HPDE6-E6E7 (cell line): ENCODE measurements around the gene DR1.
"Not testable (repeated sequence)": the region's sequence is repeated elsewhere in the genome, so short reads cannot be mapped to it uniquely, and the experiment has no call there.

Experiments used
- DNase-seq: peaks from one replicate; pipeline ENCODE4 v3.0.0; 2011; ENCODE audit warnings: missing footprints; ENCODE audit errors: extremely low spot score

Gene DR1

GRCh38 chr1:93340090-93340489 lies 5.6 kb upstream of the DR1 start:
- no peak for DNase-seq

- DNase-seq: no peak
Measured at GRCh38 chr1:93344484-93344883, 1.2 kb upstream of the DR1 start.

- no peak for DNase-seq
Measured at GRCh38 chr1:93344886-93345632, 648 bp upstream of the DR1 start.

GRCh38 chr1:93346421-93346993 lies 800 bp downstream of the DR1 start:
- no peak for DNase-seq

GRCh38 chr1:93347334-93347899 lies 1.7 kb downstream of the DR1 start:
- DNase-seq: no peak

GRCh38 chr1:93348104-93348728 lies 2.5 kb downstream of the DR1 start:
- DNase-seq: no peak

GRCh38 chr1:93349231-93350135 lies 3.8 kb downstream of the DR1 start:
- no peak for DNase-seq

GRCh38 chr1:93350322-93350721 lies 4.6 kb downstream of the DR1 start:
- no peak for DNase-seq

GRCh38 chr1:93350875-93351274 lies 5.2 kb downstream of the DR1 start:
- DNase-seq: no peak

- DNase-seq: not testable (repeated sequence)
Measured at GRCh38 chr1:93351346-93351745, 5.6 kb downstream of the DR1 start.

GRCh38 chr1:93352376-93352775 lies 6.7 kb downstream of the DR1 start:
- DNase-seq: no peak

GRCh38 chr1:93353286-93353685 lies 7.6 kb downstream of the DR1 start:
- DNase-seq: no peak

GRCh38 chr1:93354749-93355148 lies 9.0 kb downstream of the DR1 start:
- no peak for DNase-seq

GRCh38 chr1:93357242-93357641 lies 11.5 kb downstream of the DR1 start:
- DNase-seq: no peak

GRCh38 chr1:93358293-93358692 lies 12.6 kb downstream of the DR1 start:
- DNase-seq: no peak

- DNase-seq: no peak
Measured at GRCh38 chr1:93360111-93360510, 14.4 kb downstream of the DR1 start.

GRCh38 chr1:93362237-93362636 lies 16.5 kb downstream of the DR1 start:
- DNase-seq: no peak

GRCh38 chr1:93365813-93366212 lies 20.1 kb downstream of the DR1 start:
- no peak for DNase-seq

- no peak for DNase-seq
Measured at GRCh38 chr1:93369734-93370133, 24.0 kb downstream of the DR1 start.

GRCh38 chr1:93374334-93375106 lies 28.8 kb downstream of the DR1 start:
- DNase-seq: no peak

- no peak for DNase-seq
Measured at GRCh38 chr1:93384656-93385055, 38.9 kb downstream of the DR1 start.
